PFSK-1 (cell line): Measurements from ENCODE around the gene ERC1.

Experiments
- REST ChIP-seq, 2 experiments: IDR thresholded peaks; 2 replicates each; pipeline versions ENCODE4 v1.6.1 to v1.8.0; 2011 to 2012; ENCODE audit warnings: low read depth in 2 of 2, low read length in 2 of 2, control low read depth in 1 of 2, inconsistent platforms in 1 of 2, mild to moderate bottlenecking in 1 of 2, moderate library complexity in 1 of 2; ENCODE audit not compliant: insufficient read depth in 1 of 2
- TAF1 ChIP-seq: IDR thresholded peaks from 2 replicates; pipeline ENCODE4 v1.6.1; 2012; ENCODE audit warnings: low read length, control low read depth, borderline replicate concordance; ENCODE audit not compliant: insufficient read depth

- TF ChIP-seq REST (IDR thresholded peaks at IDR 0.05; ENCODE audit: insufficient read depth in 1 of 2, low read depth in 2 of 2, low read length in 2 of 2) (no peak), TAF1 (no peak)
Observed at GRCh38 chr12:1071182-1071581, 80.2 kb downstream of the ERC1 start.
